Measurements from ENCODE around the gene GRB2. TPM values are rescaled to one million over a fixed set of nuclear protein-coding genes. Genes with fewer than 3 reads are reported as not detected.
"Not testable (repeated sequence)": the region's sequence is repeated elsewhere in the genome, so short reads cannot be mapped to it uniquely, and the experiment has no call there.

Gene GRB2
- total and polyA plus RNA-seq, 10 donors, result 66.8 to 352 (median 209) TPM

DNA sequence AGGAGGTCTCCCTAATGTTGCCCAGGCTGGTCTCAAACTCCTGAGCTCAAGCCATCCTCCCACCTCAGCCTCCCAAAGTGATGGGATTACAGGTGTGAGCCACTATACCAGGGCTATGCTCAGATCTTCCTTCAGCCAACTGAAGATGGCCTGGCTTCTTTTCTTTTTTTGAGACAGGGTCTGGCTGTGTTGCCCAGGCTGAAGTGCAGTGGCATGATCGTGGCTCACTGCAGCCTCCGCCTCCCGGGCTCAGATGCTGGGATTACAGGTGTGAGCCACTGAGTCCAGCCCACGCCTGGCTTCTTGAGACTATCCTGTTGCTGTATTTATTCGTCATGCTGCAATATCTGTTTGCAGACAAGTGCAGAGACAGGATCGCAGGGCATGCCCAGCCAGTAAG, 120.4 kb downstream of the GRB2 start:
- intact Hi-C loops (cut with DNase I; ENCODE audit: low total_unique reads), result no loop called here
- TF ChIP-seq, protein P1, sequence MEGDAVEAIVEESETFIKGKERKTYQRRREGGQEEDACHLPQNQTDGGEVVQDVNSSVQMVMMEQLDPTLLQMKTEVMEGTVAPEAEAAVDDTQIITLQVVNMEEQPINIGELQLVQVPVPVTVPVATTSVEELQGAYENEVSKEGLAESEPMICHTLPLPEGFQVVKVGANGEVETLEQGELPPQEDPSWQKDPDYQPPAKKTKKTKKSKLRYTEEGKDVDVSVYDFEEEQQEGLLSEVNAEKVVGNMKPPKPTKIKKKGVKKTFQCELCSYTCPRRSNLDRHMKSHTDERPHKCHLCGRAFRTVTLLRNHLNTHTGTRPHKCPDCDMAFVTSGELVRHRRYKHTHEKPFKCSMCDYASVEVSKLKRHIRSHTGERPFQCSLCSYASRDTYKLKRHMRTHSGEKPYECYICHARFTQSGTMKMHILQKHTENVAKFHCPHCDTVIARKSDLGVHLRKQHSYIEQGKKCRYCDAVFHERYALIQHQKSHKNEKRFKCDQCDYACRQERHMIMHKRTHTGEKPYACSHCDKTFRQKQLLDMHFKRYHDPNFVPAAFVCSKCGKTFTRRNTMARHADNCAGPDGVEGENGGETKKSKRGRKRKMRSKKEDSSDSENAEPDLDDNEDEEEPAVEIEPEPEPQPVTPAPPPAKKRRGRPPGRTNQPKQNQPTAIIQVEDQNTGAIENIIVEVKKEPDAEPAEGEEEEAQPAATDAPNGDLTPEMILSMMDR (IDR thresholded peaks at IDR 0.05 in 8 of 11, conservative IDR thresholded peaks at IDR 0.05 in 3 of 11), result no peak
- TF ChIP-seq POLR2A (IDR thresholded peaks at IDR 0.05), result no peak
- no peak for TF ChIP-seq POLR2AphosphoS5 (IDR thresholded peaks at IDR 0.05)
- WGBS, 5 donors, result 79 to 94% (median 86%) methylated on average over 6 of the region's 6 CpGs

DNA sequence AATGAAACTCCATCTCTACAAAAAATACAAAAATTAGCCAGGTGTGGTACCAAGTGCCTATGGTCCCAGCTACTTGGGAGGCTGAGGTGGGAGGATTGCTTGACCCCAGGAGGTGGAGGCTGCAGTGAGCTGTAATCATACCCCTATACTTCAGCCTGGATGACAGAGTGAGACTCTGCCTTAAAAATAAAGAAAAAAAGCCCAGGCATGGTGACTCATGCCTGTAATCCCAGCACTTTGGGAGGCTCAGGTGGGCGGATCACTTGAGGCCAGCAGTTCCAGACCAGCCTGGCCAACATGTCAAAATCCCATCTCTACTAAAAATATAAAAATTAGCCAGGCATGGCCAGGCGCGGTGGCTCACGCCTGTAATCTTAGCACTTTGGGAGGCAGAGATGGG, 125.3 kb downstream of the GRB2 start:
- H3K27me3 ChIP-seq (replicated peaks in 1 of 7); H3K9me3 ChIP-seq; H3K4me1 ChIP-seq; intact Hi-C loops (cut with DNase I; ENCODE audit: low total_unique reads); DNase-seq; H3K4me3 ChIP-seq; H3K27ac ChIP-seq: not testable (repeated sequence)
- H3K36me3 ChIP-seq, result peaks cover 0 to 81% (median 34%) of the 10 kb centered on the region in 6 donors
- WGBS, 5 donors, result 94 to 98% (median 95%) methylated on average over 4 of the region's 4 CpGs

More for the DNA sequence above, 120.4 kb downstream of the GRB2 start:
- Histone ChIP-seq H3K27me3 (replicated peaks in 1 of 7) (no peaks in the 10 kb centered on the region), H3K4me1 (peaks cover 6 to 29% (median 20%) of the 10 kb centered on the region in 6 donors), H3K9me3 (no peaks in the 10 kb centered on the region), H3K4me3 (no peak overlapping the region), H3K36me3 (peaks cover 0 to 64% (median 35%) of the 10 kb centered on the region in 6 donors), H3K27ac (no peak overlapping the region)
- DNase-seq, result no peak

DNA sequence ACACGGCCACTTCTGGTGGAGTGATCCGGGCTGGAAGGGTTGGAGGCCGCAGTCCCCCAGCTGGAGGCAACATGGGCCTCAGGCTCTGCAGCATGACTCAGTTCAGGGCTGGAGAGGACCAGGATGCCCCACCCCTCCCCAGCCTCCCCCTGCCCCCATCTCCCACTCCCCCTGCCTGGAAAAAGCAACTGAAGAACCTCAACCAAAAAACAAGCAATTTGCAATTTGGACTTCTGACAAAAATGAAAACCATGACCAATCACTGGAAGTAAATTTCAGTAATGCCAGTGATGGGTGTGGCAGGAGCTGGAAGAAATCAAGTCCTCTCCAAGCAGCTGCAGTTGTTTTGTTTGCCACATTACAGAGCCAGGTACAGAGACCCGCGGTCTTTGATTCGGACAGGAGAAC, 127.8 kb downstream of the GRB2 start:
- 84 to 95% (median 93%) methylated on average over 6 of the region's 6 CpGs for WGBS, 5 donors
- intact Hi-C loops (cut with DNase I; ENCODE audit: low total_unique reads), result no loop called here
- H3K27me3 ChIP-seq (replicated peaks in 1 of 7), result no peaks in the 10 kb centered on the region
- no peak overlapping the region for H3K4me3 ChIP-seq
- peaks cover 0 to 81% (median 25%) of the 10 kb centered on the region in 6 donors for H3K36me3 ChIP-seq
- TF ChIP-seq POLR2AphosphoS5 (IDR thresholded peaks at IDR 0.05), result no peak
- TF ChIP-seq, protein P1 (IDR thresholded peaks at IDR 0.05 in 8 of 11, conservative IDR thresholded peaks at IDR 0.05 in 3 of 11), result no peak
- no peak for TF ChIP-seq POLR2A (IDR thresholded peaks at IDR 0.05)
- H3K4me1 ChIP-seq, result peaks cover under 1 to 15% (median 4%) of the 10 kb centered on the region in 6 donors
- H3K9me3 ChIP-seq, result no peaks in the 10 kb centered on the region
- H3K27ac ChIP-seq, result no peak overlapping the region
- no peak for DNase-seq

DNA sequence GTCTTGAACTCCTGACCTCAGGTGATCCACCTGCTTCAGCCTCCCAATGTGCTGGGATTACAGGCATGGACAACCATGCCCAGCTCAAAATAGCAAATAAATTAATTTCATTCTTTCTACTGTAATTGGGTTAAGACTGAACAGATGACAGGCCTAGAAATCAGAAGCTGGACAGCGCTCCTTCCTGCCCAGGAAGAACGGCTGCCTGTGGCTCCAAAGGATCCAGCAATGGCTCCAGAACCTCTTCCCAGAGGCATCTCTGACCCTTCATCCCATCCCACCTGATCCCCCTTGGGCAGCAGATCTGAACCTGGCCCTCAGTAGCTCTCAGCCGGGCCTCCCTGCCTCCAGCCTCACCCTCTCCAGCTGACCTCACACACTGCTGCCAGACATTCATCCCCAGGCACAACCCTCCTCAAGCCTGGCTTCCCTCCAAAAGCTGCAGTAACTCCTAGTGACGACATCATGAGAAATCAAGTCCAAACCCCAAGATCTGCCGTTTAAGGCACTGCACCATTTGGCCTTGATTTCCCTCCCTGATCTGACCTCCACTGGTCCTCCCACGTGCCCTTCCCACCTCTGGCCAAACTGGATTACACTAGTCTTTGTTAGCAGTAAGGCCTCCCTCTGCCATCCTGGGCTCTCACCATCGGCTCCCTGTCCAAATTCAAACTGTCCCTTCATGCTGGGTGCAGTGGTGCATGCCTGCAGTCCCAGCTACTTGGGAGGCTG, 131.3 kb downstream of the GRB2 start:
- TF ChIP-seq POLR2A (IDR thresholded peaks at IDR 0.05) (no peak), POLR2AphosphoS5 (IDR thresholded peaks at IDR 0.05) (no peak)
- TF ChIP-seq, protein P1 (IDR thresholded peaks at IDR 0.05 in 8 of 11, conservative IDR thresholded peaks at IDR 0.05 in 3 of 11), result no peak
- intact Hi-C loops (cut with DNase I; ENCODE audit: low total_unique reads), result no loop called here
- 69 to 82% (median 79%) methylated on average over 7 of the region's 7 CpGs for WGBS, 5 donors
- Histone ChIP-seq H3K4me1 (peaks cover 16 to 43% (median 30%) of the 10 kb centered on the region in 6 donors), H3K27me3 (replicated peaks in 1 of 7) (no peaks in the 10 kb centered on the region), H3K36me3 (peaks cover 0 to 48% (median 12%) of the 10 kb centered on the region in 6 donors), H3K4me3 (no peak overlapping the region), H3K9me3 (no peaks in the 10 kb centered on the region), H3K27ac (no peak overlapping the region)
- DNase-seq, result peak; percentile 31

Data from spleen (tissue), 11 donors.